ENCODE measurements around the gene BCL2L12. TPM values are rescaled to one million over a fixed set of nuclear protein-coding genes. Genes with fewer than 3 reads are reported as not detected.

BCL2L12 gene
- total and polyA plus RNA-seq, 2 of the 13 experiments (the other 11 are each of a cell fraction or from before 2014, with no cell fraction given) = 26.8 to 40.8 TPM

DNA sequence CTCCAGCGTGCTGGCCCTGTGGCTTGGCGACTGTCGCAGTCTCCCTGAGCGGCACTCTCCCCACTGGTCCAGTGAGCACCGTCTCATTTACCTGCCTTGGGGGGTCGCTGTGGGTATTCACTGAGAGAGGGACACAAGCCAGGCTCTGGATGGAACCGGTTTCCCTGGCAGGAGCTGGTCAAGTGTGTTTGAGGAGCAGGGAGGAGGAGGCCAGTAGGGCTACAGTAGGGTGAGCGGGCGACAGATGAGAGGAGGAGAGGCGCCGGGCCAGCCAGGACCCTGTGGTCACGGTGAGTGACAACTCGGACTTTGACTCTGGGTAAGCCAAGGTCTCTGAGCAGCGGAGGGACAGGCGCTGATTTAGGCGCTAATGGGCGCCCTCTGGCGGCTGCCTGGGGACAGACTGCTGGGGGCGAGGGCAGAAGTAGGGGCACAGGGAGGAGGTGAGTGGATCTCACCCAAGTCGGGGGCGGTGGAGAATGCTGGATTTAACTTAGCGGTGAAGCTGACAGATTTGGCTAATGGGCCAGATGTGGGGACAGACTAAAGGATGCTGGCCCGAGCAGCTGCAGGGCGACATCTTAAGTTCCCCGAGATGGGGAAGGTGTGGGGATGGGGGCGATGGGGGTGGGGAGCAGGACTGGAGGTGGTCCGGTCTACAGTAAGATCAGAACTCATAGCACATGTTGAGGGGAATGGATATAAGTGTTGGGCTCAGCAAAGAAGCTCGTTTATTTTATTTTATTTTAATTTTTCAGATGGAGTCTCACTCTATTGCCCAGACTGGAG lies 6.6 kb downstream of the BCL2L12 start (continued):
- TF ChIP-seq, protein P1, sequence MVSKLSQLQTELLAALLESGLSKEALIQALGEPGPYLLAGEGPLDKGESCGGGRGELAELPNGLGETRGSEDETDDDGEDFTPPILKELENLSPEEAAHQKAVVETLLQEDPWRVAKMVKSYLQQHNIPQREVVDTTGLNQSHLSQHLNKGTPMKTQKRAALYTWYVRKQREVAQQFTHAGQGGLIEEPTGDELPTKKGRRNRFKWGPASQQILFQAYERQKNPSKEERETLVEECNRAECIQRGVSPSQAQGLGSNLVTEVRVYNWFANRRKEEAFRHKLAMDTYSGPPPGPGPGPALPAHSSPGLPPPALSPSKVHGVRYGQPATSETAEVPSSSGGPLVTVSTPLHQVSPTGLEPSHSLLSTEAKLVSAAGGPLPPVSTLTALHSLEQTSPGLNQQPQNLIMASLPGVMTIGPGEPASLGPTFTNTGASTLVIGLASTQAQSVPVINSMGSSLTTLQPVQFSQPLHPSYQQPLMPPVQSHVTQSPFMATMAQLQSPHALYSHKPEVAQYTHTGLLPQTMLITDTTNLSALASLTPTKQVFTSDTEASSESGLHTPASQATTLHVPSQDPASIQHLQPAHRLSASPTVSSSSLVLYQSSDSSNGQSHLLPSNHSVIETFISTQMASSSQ (IDR thresholded peaks at IDR 0.05; ENCODE audit: low read depth) = no peak
- TF ChIP-seq, protein P1 (CRISPR knock-in tag; IDR thresholded peaks at IDR 0.05; ENCODE audit: borderline replicate concordance) = no peak; the same call in 1 of the 2 replicates
- TF ChIP-seq, protein P2, sequence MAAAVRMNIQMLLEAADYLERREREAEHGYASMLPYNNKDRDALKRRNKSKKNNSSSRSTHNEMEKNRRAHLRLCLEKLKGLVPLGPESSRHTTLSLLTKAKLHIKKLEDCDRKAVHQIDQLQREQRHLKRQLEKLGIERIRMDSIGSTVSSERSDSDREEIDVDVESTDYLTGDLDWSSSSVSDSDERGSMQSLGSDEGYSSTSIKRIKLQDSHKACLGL (CRISPR knock-in tag; IDR thresholded peaks at IDR 0.05) = peak; percentile 50; the same call in 1 of the 2 replicates
- TF ChIP-seq CREB1 (IDR thresholded peaks at IDR 0.05) = no peak
- TF ChIP-seq CREB1 (CRISPR knock-in tag; IDR thresholded peaks at IDR 0.05) = no peak
- TF ChIP-seq ZNF33B (CRISPR knock-in tag; IDR thresholded peaks at IDR 0.05) = 0 out of 2 replicates have a peak, but pooled peaks have one; percentile 62
- TF ChIP-seq ZNF775 (CRISPR knock-in tag; IDR thresholded peaks at IDR 0.05; ENCODE audit: borderline replicate concordance) = no peak
- peak; percentile 38; the same call in 1 of the 2 replicates for TF ChIP-seq KDM1A (CRISPR knock-in tag; IDR thresholded peaks at IDR 0.05)
- TF ChIP-seq YY1 (IDR thresholded peaks at IDR 0.05; ENCODE audit: insufficient read depth, insufficient replicate concordance, low read depth, low read length) = peak; percentile 39
- TF ChIP-seq GABPB1 (CRISPR knock-in tag; IDR thresholded peaks at IDR 0.05) = peak; percentile 60
- peak; percentile 73; the same call in 1 of the 2 replicates for TF ChIP-seq ZNF792 (CRISPR knock-in tag; IDR thresholded peaks at IDR 0.05)
- TF ChIP-seq ZNF639 (CRISPR knock-in tag; conservative IDR thresholded peaks at IDR 0.05) = no peak; the same call in 1 of the 2 replicates
- no peak for TF ChIP-seq JUND (CRISPR knock-in tag; IDR thresholded peaks at IDR 0.05)
- no peak; the same call in 1 of the 2 replicates for TF ChIP-seq ZSCAN9 (CRISPR knock-in tag; IDR thresholded peaks at IDR 0.05; ENCODE audit: borderline replicate concordance)
- no peak for TF ChIP-seq ATAD3A (CRISPR knock-in tag; IDR thresholded peaks at IDR 0.05)

Data from HepG2 (cell line).